Left renal pelvis (tissue), 4 donors: ENCODE results near the gene NPY. TPM values are rescaled to one million over a fixed set of nuclear protein-coding genes. Genes with fewer than 3 reads are reported as not detected.

Source experiments
- DNase-seq, 4 donors: peaks; one replicate each; pipeline ENCODE4 v3.0.0-alpha.2; 2013; ENCODE audit warnings: low read depth in 4 of 4, low spot score in 3 of 4
- polyA plus RNA-seq, 4 donors: library from polyadenylated mRNA; unstranded; fragments of 120-200 nt; gene quantifications; one replicate each; pipeline ENCODE4 v1.2.1, GENCODE V29; 2013; ENCODE audit not compliant: insufficient read length in 4 of 4

The NPY gene
- polyA plus RNA-seq, 4 donors, result 0.30 to 4.3 (median 0.70) TPM

DNA sequence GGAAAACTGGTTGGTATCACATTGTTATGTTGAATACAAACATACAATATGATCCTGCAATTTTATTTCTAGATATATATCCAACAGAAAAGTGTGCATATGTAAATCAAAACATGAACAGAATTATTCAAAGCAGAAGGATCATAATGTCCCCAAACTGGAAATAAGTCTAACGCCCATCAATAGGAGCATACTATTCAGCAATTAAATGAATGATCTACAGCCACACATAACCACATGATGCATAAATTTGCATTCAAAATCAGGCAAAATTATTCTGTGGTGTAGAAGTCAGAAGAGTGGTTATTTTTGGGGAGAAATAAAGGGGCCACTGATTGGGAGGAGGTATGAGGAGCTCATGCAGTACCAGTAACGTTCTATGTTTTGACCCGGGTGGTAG, 28.6 kb downstream of the NPY start:
- no peak for DNase-seq

DNA sequence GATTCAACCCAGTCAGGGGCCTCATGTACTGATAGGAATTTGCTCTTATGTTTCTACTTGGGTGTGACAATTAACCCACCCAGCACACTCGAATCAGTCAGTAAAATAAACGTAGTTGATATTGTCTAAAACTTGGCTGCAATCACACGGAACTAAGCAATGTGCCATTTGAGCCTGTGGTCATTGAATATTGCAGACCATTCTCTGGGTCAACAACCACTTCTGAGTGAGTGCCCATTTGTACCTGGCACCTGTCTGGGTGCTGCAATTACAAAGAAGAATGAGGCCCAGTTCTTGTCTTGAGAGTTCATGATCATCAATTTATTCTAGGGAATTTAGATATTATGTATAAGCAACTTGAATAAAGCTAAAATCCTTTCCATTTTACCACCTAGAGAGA, 29.8 kb downstream of the NPY start:
- no peak for DNase-seq

DNA sequence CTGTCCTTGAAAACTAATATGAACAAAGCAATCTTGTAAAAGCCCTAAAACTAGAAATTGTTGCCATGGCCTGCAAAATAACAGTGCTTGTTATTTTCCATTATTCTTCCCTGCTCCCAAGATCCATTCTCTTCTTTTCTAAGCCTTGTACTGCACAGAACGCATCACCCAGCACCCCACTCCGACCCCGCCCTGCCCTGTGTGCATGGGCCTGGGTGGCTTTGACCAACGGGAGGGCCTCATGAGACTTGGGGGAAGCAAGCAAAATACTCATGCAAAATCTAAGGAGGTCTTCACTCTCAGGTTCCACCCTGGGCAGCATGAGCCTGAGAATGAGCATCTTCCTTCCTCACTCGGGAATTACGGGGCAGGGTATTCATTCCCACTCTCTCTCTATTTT, 32.4 kb downstream of the NPY start:
- DNase-seq, result no peak

DNA sequence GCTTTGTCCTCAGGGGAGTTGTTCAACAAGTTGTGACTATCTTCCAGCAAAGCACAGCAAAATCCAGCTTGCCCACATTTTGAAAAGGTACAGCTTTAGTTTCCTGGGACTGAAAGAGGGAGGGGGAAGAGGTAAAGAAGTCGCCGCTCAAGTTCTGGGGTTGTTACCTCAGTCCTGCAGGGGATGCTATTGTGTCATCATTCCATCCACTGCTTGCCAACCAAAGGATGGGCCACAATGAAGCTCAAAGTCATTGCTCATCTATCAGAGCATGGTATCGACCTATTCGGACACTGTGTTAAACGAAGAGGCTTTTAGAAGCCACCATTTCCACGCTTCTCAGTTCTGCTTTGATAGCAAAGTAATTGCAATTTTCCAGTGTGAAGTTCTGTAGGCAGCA, 34.3 kb downstream of the NPY start:
- DNase-seq, result no peak

DNA sequence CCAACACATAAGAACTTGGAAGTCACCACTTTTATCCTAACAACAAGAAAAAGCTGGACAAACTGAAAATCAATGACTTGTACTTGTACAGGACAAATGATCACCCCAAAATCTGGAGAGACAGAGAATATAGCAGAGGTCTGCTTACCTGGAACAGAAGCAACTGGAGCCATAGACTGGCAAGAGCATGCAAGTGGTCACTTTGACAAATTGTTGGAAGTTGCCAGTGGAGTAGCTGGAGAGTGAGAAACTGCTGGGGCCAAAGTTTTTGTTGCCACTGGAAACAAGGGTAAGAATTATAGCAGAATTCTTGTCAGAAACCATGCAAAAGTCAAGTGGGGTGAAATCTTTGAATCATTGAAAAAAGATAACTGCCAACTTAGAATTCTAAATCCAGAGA, 35.2 kb downstream of the NPY start:
- DNase-seq, result no peak

DNA sequence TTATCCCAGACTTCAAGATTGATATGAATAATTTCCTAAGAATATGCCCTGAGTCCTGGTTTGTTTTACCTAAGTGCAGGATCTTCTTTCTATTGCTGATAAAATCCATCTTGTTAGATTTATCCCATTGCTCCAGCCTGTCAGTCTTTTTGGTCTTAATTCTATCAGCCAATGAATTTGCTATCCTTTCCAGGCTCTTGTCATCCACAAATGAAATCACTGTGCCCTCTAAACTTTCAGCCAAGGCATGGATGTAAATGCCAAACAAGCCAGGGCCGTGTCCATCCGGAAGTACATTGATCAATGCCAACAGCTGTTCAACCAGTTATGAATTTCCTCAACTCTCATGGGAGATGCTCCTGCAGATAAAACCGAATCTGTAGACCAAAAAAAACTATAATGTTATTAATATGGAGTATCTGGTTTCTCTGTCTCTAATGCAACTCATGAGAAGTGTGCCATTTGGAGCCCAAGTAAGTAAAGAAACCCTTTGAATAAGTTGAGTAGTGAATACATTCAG, 40.0 kb downstream of the NPY start:
- no peak for DNase-seq

DNA sequence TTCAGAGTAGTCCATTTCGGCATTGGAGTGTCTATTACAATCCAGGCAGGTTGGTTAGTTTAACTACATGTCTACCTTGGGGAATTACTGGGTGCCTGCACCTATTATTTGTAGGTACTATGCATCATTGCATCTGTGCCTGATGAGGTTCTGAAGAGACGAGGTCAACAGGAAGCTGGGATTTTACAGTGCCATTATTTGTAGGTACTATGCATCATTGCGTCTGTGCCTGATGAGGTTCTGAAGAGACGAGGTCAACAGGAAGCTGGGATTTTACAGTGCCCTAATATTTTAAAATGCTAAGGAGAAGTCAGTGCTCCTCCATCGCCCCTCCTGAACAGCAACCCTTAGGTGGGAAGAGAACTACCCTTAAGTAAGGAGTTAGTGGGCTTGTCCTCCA, 41.7 kb downstream of the NPY start:
- no peak for DNase-seq

DNA sequence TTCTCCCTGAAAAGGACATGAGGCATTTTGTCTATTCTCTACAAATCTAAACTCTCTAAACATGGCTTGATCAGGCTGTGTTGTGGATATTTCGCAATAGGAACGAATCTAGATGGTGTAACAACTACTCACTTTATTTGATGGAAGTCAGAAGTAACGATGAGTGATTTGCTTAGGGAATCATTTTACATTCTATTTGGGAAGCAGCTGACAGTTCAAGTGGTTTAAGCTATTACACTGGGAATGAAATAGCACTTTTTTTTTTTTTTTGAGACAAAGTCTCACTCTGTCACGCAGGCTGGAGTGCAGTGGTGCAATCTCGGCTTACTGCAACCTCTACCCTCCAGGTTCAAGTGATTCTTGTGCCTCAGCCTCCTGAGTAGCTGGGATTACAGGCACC, 44.1 kb downstream of the NPY start:
- no peak for DNase-seq

DNA sequence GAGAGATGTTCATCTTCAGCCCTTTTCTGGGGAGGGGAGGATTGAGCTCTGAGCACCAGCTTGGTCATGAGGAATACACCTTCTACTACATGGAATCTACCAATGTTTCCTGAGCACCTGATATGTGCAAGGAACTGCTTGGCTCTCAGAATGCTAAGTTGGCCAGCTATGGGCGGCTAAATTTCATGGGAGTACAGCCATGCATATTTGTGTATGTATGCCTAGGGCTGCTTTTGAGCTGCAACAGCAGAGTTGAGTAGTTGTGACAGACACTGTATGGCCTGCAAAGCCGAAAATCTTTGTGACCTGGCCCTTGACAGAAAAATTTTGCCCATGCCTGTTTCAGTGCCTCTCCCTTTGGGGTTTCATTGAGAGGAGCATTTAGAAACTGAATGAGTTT, 44.9 kb downstream of the NPY start:
- no peak for DNase-seq

DNA sequence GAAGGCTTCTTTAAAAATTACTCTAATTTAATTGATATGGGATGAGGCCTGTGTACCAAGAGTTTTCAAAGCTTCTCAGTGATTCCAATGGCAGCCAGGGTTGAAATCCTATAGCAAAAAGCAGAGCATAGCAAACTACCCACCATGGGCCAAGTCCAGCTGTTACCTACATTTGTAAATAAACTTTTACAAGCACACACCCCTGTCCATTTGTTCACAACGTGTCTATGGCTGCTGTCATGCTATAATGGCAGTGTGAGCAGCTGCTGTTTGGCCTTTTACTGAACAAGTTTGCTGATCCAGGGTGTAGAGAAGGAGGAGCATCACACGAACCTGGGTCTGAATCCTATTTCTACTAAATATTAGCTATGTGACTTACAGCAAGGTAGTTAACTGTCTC, 50.0 kb downstream of the NPY start:
- no peak for DNase-seq

DNA sequence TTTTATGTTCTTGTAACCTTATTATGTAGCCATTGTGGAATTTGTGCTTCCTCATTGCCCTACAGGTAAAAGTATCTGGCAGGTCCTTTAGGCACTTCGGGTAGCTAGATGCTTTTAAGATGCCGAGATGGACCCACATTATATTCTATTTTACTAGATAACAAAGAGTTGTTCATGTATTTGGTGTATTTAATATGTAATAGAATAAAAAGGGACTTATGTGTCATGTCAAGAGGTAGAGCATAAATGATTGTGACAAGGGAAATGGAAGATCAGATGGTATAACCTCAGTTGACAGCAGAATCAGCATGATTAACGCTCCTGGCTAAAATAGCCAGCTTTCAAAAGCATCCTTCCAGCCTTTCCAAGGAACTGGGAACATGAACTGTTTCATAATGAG, 50.6 kb downstream of the NPY start:
- DNase-seq, result no peak

DNA sequence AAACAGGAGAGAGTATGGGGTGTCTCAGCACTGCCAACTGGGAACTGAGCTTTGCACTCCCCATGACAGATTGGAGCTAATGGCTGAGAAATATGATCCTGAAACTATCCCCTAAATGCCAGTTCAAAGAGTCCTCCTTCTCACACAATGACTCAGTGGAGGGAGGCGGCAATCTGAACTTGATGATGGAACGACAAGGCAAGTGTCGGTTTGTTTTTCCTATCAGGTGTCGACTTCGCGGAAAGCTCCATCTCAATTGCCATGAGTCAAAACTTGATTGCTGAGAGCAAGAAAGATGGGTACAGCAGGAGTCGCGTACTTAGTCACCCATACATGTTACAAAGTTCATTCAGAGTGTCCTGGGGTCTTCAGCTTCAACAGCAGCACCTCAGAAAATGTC, 52.5 kb downstream of the NPY start:
- no peak for DNase-seq

DNA sequence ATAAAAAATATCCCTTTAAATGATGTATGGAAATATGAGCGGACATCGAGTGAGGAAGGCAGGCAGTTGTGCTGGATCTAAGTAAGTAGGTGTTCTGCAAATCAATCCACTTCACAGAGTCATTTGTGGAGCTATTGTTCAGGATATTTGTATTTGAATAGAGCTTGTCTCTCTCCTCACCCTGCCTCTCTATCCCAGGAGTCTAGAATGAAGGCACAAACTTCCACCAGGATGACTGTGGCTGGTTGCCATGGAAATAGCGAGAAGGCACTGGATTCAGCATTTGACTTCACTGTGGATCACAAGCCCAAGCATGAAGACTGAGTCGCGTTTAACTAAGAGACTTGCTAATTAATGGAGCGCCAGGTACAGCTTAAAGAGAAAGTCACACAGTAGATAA, 53.2 kb downstream of the NPY start:
- DNase-seq, result no peak

DNA sequence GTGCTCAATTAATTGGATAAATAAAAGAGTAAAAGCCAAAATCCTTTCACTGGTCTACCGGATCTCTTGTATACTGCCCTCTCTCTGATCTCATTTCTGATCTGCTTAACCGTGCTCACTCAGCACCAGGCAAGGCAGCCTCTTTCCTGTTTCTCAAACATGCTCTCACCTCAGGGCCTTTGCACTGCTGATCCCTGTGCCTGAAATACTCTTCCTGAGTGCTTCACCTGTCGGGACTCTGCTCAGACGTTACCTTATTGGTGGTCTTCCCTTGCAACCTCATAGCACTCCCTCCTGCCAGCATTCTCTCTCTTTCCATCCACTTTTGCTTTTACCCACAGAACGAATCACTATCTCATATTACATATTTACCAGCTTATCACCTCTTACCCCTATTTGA, 55.6 kb downstream of the NPY start:
- DNase-seq, result no peak

DNA sequence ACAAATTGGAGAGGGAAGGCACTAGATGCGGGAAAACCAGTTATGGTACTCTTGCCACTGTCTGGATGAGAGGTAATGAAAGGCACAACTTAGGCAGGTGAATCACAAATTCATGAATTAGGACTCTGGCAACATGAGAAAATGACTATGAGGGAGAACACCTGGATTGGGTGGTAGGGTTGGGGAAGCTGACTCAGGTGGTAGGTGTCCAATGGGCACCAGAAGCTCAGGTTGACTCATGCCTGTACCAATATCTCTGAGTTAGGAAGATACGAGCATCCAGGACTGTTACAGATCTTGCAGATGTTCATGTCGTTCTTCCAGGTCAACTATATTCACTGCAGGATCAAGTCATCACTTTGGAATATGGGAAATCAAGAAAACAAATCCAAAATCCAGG, 56.7 kb downstream of the NPY start:
- DNase-seq, result no peak
